Measurements from ENCODE around the gene OR8J1. TPM values are rescaled to one million over a fixed set of nuclear protein-coding genes. Genes with fewer than 3 reads are reported as not detected.

Gene OR8J1
- total and polyA plus RNA-seq, 12 donors = not detected

GRCh38 chr11:56333156-56333555 lies 20.9 kb upstream of the OR8J1 start:
- no peak for DNase-seq
- Histone ChIP-seq H3K4me1 (replicated peaks in 1 of 2) (no peaks in the 10 kb centered on the region), H3K27me3 (no peaks in the 10 kb centered on the region), H3K9me3 (replicated peaks in 1 of 3) (no peaks in the 10 kb centered on the region), H3K27ac (no peak overlapping the region), H3K36me3 (replicated peaks in 1 of 2) (no peaks in the 10 kb centered on the region), H3K4me3 (no peak overlapping the region)
- 52 to 76% (median 65%) methylated on average over 3 of the region's 3 CpGs for WGBS, 4 donors
- TF ChIP-seq POLR2A (IDR thresholded peaks at IDR 0.05) = no peak
- TF ChIP-seq, protein P1, sequence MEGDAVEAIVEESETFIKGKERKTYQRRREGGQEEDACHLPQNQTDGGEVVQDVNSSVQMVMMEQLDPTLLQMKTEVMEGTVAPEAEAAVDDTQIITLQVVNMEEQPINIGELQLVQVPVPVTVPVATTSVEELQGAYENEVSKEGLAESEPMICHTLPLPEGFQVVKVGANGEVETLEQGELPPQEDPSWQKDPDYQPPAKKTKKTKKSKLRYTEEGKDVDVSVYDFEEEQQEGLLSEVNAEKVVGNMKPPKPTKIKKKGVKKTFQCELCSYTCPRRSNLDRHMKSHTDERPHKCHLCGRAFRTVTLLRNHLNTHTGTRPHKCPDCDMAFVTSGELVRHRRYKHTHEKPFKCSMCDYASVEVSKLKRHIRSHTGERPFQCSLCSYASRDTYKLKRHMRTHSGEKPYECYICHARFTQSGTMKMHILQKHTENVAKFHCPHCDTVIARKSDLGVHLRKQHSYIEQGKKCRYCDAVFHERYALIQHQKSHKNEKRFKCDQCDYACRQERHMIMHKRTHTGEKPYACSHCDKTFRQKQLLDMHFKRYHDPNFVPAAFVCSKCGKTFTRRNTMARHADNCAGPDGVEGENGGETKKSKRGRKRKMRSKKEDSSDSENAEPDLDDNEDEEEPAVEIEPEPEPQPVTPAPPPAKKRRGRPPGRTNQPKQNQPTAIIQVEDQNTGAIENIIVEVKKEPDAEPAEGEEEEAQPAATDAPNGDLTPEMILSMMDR (IDR thresholded peaks at IDR 0.05) = no peak
- intact Hi-C loops (cut with DNase I) = no loop called here

GRCh38 chr11:56340289-56340688 lies 13.8 kb upstream of the OR8J1 start:
- Histone ChIP-seq H3K27me3 (no peaks in the 10 kb centered on the region), H3K4me1 (replicated peaks in 1 of 2) (no peaks in the 10 kb centered on the region), H3K4me3 (no peak overlapping the region), H3K36me3 (replicated peaks in 1 of 2) (no peaks in the 10 kb centered on the region), H3K27ac (no peak overlapping the region), H3K9me3 (replicated peaks in 1 of 3) (no peaks in the 10 kb centered on the region)
- TF ChIP-seq POLR2A (IDR thresholded peaks at IDR 0.05) = no peak
- TF ChIP-seq, protein P1 (IDR thresholded peaks at IDR 0.05) = no peak
- intact Hi-C loops (cut with DNase I) = no loop called here
- no peak for DNase-seq

DNA sequence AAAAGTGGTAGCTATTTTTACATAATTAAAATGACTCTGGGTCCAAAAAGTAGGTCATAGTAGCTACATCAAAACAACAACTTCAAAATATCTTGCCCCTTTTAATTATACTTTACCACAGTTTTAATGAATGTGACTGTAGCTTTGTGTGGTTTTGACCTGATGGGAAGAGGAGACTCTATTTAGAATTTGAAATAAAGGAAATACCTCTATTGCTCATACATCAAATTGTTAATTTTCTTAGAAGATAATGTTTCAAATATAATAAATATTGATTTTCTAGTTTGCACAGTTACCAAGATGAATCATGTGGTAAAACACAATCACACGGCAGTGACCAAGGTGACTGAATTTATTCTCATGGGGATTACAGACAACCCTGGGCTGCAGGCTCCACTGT lies 8.4 kb upstream of the OR8J1 start, which contains the start of gene OR8K1:
Gene OR8K1, plus strand, starts transcription at position 301 of the 400 bp plus-strand sequence. Its CDS starts 0 bp downstream, at position 301.
- no peaks in the 10 kb centered on the region for H3K27me3 ChIP-seq
- H3K27ac ChIP-seq = no peak within 1 kb of the TSS
- WGBS, 4 donors = 58 to 89% (median 82%) methylated on average over 1 of the region's 1 CpG
- no peaks in the 10 kb centered on the region for H3K4me1 ChIP-seq (replicated peaks in 1 of 2)
- no peaks in the 10 kb centered on the region for H3K9me3 ChIP-seq (replicated peaks in 1 of 3)
- no peak within 1 kb of the TSS for H3K4me3 ChIP-seq
- no peak for DNase-seq
- H3K36me3 ChIP-seq (replicated peaks in 1 of 2) = no peaks in the 10 kb centered on the region
- TF ChIP-seq POLR2A (IDR thresholded peaks at IDR 0.05) = no peak
- TF ChIP-seq, protein P1 (IDR thresholded peaks at IDR 0.05) = no peak
- intact Hi-C loops (cut with DNase I) = no loop called here

DNA sequence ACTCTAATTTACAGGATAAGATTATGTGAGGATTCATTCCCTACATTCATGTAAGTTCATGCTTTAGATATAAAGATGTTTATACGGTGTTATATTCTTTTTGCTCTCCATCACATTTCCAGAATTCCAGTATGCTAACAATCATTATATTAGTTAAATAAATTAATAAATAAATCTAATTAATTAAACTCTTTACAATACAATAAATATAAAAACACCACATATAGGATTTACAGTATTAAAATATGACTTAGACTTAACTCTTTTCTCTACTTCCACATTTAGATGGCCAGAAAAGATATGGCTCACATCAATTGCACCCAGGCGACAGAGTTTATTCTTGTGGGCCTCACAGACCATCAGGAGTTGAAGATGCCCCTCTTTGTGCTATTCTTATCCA lies 21.2 kb downstream of the OR8J1 start, which contains the start of gene OR8U1:
Gene OR8U1, plus strand, starts transcription at position 301 of the 400 bp plus-strand sequence. Its CDS starts 0 bp downstream, at position 301.
- no peaks in the 10 kb centered on the region for H3K9me3 ChIP-seq (replicated peaks in 1 of 3)
- 57 to 77% (median 66%) methylated on average over 2 of the region's 2 CpGs for whole genome bisulfite sequencing, 4 donors
- intact Hi-C loops (cut with DNase I) = no loop called here
- TF ChIP-seq POLR2A (IDR thresholded peaks at IDR 0.05) = no peak
- TF ChIP-seq, protein P1 (IDR thresholded peaks at IDR 0.05) = no peak
- no peak within 1 kb of the TSS for H3K4me3 ChIP-seq
- H3K4me1 ChIP-seq (replicated peaks in 1 of 2) = no peaks in the 10 kb centered on the region
- no peak for DNase-seq
- H3K27ac ChIP-seq = no peak within 1 kb of the TSS
- H3K36me3 ChIP-seq (replicated peaks in 1 of 2) = no peaks in the 10 kb centered on the region
- H3K27me3 ChIP-seq = no peaks in the 10 kb centered on the region
